SK-N-MC (cell line): ENCODE measurements around the gene PAK1.

ENCODE experiments used
- EZH2 ChIP-seq: fragments of 200-600 bp; sonication (generic); IDR thresholded peaks from one replicate; pipeline ENCODE4 v1.6.1; 2017; ENCODE audit warnings: antibody characterized with exemption
- POLR2AphosphoS5 ChIP-seq: IDR thresholded peaks from 2 replicates; pipeline ENCODE4 v1.6.1; 2012; ENCODE audit warnings: mild to moderate bottlenecking, low read depth, low read length, borderline replicate concordance

DNA sequence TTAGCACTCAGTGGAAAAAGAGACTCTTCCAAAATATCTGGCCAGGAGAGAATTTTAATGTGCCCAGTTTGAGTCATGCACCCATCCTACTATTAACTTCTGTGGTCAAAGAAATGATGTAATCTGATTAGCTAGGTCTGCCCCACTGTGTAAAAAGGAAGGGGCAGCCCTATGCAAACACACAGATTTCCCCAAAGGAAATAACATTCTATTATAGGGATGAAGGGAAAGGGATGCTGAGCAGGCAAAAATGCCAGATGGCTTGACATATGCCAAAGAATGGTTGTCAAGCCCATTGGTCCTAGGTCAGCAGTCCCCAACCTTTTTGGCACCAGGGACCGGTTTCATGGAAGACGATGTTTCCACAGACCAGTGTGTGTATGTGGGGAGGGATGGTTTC, 43.3 kb upstream of the PAK1 start:
- no peak for TF ChIP-seq EZH2
- TF ChIP-seq POLR2AphosphoS5 = no peak
